Measurements from ENCODE around the gene FAS. TPM values are rescaled to one million over a fixed set of nuclear protein-coding genes. Genes with fewer than 3 reads are reported as not detected.

FAS gene
- total and polyA plus RNA-seq, 5 donors: 4.7 to 10.1 (median 6.4) TPM

GRCh38 chr10:88992921-88993524, 2.4 kb downstream of the FAS start:
- no peak for DNase-seq
- H3K4me1 ChIP-seq (ENCODE audit: control insufficient read depth, insufficient read depth, low read length): peaks cover 3% of the 10 kb centered on the region
- H3K9me3 ChIP-seq (ENCODE audit: control insufficient read depth, low read length): no peaks in the 10 kb centered on the region
- no peaks in the 10 kb centered on the region for H3K27me3 ChIP-seq (ENCODE audit: control insufficient read depth, insufficient read depth)
- intact Hi-C loops (cut with DNase I): no loop called here
- H3K4me3 ChIP-seq (ENCODE audit: low read length): peak overlapping the region; percentile 77
- no peak overlapping the region for H3K27ac ChIP-seq (ENCODE audit: low read length)
- WGBS: 46% methylated on average over 3 of the region's 3 CpGs
- no peak for ATAC-seq

GRCh38 chr10:88994019-88994418, 3.4 kb downstream of the FAS start:
- Histone ChIP-seq H3K27me3 (ENCODE audit: control insufficient read depth, insufficient read depth) (no peaks in the 10 kb centered on the region), H3K4me1 (ENCODE audit: control insufficient read depth, insufficient read depth, low read length) (peaks cover 3% of the 10 kb centered on the region), H3K9me3 (ENCODE audit: control insufficient read depth, low read length) (no peaks in the 10 kb centered on the region), H3K27ac (ENCODE audit: low read length) (no peak overlapping the region), H3K4me3 (ENCODE audit: low read length) (peak overlapping the region; percentile 4)
- ATAC-seq (no peak), DNase-seq (no peak)
- intact Hi-C loops (cut with DNase I): no loop called here
- 42% methylated on average over 1 of the region's 1 CpG for WGBS

GRCh38 chr10:88995156-88995876, 4.7 kb downstream of the FAS start:
- no peak overlapping the region for H3K4me3 ChIP-seq (ENCODE audit: low read length)
- peak overlapping the region; percentile 24 for H3K27ac ChIP-seq (ENCODE audit: low read length)

GRCh38 chr10:88996927-88997326, 6.3 kb downstream of the FAS start:
- Histone ChIP-seq H3K27me3 (ENCODE audit: control insufficient read depth, insufficient read depth) (no peaks in the 10 kb centered on the region), H3K9me3 (ENCODE audit: control insufficient read depth, low read length) (no peaks in the 10 kb centered on the region), H3K27ac (ENCODE audit: low read length) (no peak overlapping the region), H3K4me1 (ENCODE audit: control insufficient read depth, insufficient read depth, low read length) (peaks cover 3% of the 10 kb centered on the region), H3K4me3 (ENCODE audit: low read length) (no peak overlapping the region)
- 94% methylated on average over 1 of the region's 1 CpG for WGBS
- no peak for DNase-seq
- intact Hi-C loops (cut with DNase I): no loop called here
- ATAC-seq: no peak

More at GRCh38 chr10:88995156-88995876, 4.7 kb downstream of the FAS start:
- DNase-seq (peak in 1 of 3 donors; percentile 21), ATAC-seq (no peak)
- H3K9me3 ChIP-seq (ENCODE audit: control insufficient read depth, low read length): no peaks in the 10 kb centered on the region
- 68% methylated on average over 7 of the region's 7 CpGs for WGBS
- H3K4me1 ChIP-seq (ENCODE audit: control insufficient read depth, insufficient read depth, low read length): peaks cover 3% of the 10 kb centered on the region
- intact Hi-C loops (cut with DNase I): no loop called here
- H3K27me3 ChIP-seq (ENCODE audit: control insufficient read depth, insufficient read depth): no peaks in the 10 kb centered on the region

DNA sequence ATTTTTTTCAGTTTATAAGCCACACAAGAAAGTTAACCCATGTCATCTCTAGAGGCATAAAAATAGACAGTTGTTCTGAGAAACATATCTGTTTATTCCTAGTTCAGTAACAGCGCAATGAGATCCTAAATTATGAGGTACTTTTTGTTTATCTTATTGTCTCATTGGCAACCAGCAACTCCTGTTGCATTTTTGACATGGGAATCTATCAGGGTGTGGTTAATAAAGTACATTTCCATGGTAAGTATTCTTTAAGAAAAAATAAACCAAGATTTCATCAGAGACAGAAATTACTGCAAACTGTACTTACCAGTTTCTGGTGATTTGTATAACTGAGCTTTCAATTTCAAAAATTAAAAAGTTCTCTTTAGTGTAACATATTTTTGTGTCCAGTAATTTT, 9.0 kb downstream of the FAS start:
- no peak overlapping the region for H3K27ac ChIP-seq (ENCODE audit: low read length)
- WGBS: 44% methylated on average over 1 of the region's 1 CpG
- H3K4me1 ChIP-seq (ENCODE audit: control insufficient read depth, insufficient read depth, low read length): peaks cover 3% of the 10 kb centered on the region
- H3K4me3 ChIP-seq (ENCODE audit: low read length): no peak overlapping the region
- no peaks in the 10 kb centered on the region for H3K9me3 ChIP-seq (ENCODE audit: control insufficient read depth, low read length)
- ATAC-seq: no peak
- DNase-seq: no peak
- no peaks in the 10 kb centered on the region for H3K27me3 ChIP-seq (ENCODE audit: control insufficient read depth, insufficient read depth)
- intact Hi-C loops (cut with DNase I): no loop called here

DNA sequence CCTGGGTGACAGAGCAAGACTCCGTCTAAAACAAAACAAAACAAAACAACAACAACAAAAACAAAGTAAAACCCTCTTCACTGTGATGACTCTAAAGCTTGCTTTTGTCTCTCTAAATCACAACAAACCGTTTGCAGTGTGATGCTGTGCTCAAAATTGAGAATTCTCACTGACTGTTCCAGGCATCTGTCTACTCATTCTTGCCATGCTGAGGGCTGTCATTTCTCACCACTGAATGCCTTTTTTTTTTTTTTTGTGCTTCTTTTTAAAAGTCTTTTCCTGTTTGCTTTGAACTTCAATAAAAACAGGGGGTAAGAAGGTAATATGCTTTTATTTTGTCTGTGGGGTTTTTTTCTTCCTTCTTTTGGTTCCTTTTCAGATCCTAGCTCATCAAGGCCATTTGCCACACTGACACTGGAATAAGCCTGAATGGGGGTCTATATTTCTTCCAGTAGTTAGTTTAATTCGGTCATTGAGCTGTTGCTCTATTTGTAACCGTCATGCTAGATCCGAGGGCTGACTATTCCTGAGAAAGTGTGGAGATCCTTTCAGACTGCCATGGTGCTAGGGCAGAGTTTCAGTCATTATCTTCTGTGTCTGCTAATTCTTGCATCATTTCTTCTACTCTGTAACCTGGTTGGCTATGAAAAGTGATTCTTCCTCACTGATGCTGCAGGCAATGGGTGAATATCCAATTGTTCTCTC, 10.6 kb downstream of the FAS start:
- Histone ChIP-seq H3K9me3 (ENCODE audit: control insufficient read depth, low read length) (no peaks in the 10 kb centered on the region), H3K27ac (ENCODE audit: low read length) (peak overlapping the region; percentile 75), H3K4me3 (ENCODE audit: low read length) (peak overlapping the region; percentile 18), H3K4me1 (ENCODE audit: control insufficient read depth, insufficient read depth, low read length) (no peaks in the 10 kb centered on the region), H3K27me3 (ENCODE audit: control insufficient read depth, insufficient read depth) (no peaks in the 10 kb centered on the region)
- ATAC-seq (peak in 1 of 2 donors; percentile 23), DNase-seq (no peak)
- intact Hi-C loops (cut with DNase I): no loop called here
- WGBS: 45% methylated on average over 5 of the region's 5 CpGs

GRCh38 chr10:89001729-89002072, 11.1 kb downstream of the FAS start:
- intact Hi-C loops (cut with DNase I): no loop called here
- ATAC-seq (peak; percentile 18 to 43), DNase-seq (peak in 1 of 3 donors; percentile 37)
- H3K4me1 ChIP-seq (ENCODE audit: control insufficient read depth, insufficient read depth, low read length): no peaks in the 10 kb centered on the region
- WGBS: 49% methylated on average over 4 of the region's 4 CpGs
- H3K27ac ChIP-seq (ENCODE audit: low read length): peak overlapping the region; percentile 75
- H3K9me3 ChIP-seq (ENCODE audit: control insufficient read depth, low read length): no peaks in the 10 kb centered on the region
- H3K4me3 ChIP-seq (ENCODE audit: low read length): no peak overlapping the region
- H3K27me3 ChIP-seq (ENCODE audit: control insufficient read depth, insufficient read depth): no peaks in the 10 kb centered on the region

GRCh38 chr10:89002226-89002978, 11.8 kb downstream of the FAS start:
- WGBS: 80% methylated on average over 4 of the region's 4 CpGs
- Histone ChIP-seq H3K4me1 (ENCODE audit: control insufficient read depth, insufficient read depth, low read length) (no peaks in the 10 kb centered on the region), H3K4me3 (ENCODE audit: low read length) (no peak overlapping the region), H3K27ac (ENCODE audit: low read length) (no peak overlapping the region), H3K27me3 (ENCODE audit: control insufficient read depth, insufficient read depth) (no peaks in the 10 kb centered on the region), H3K9me3 (ENCODE audit: control insufficient read depth, low read length) (no peaks in the 10 kb centered on the region)
- no peak for DNase-seq
- intact Hi-C loops (cut with DNase I): no loop called here
- ATAC-seq: no peak

GRCh38 chr10:89003344-89003743, 12.7 kb downstream of the FAS start:
- WGBS: 49% methylated on average over 2 of the region's 2 CpGs
- ATAC-seq: no peak
- H3K9me3 ChIP-seq (ENCODE audit: control insufficient read depth, low read length): no peaks in the 10 kb centered on the region
- intact Hi-C loops (cut with DNase I): no loop called here
- no peak overlapping the region for H3K27ac ChIP-seq (ENCODE audit: low read length)
- no peak for DNase-seq
- H3K4me1 ChIP-seq (ENCODE audit: control insufficient read depth, insufficient read depth, low read length): no peaks in the 10 kb centered on the region
- no peaks in the 10 kb centered on the region for H3K27me3 ChIP-seq (ENCODE audit: control insufficient read depth, insufficient read depth)
- H3K4me3 ChIP-seq (ENCODE audit: low read length): no peak overlapping the region

GRCh38 chr10:89007129-89007893, 16.7 kb downstream of the FAS start:
- no peaks in the 10 kb centered on the region for H3K9me3 ChIP-seq (ENCODE audit: control insufficient read depth, low read length)
- intact Hi-C loops (cut with DNase I): no loop called here
- no peaks in the 10 kb centered on the region for H3K4me1 ChIP-seq (ENCODE audit: control insufficient read depth, insufficient read depth, low read length)
- 63% methylated on average over 3 of the region's 3 CpGs for WGBS
- DNase-seq: no peak
- H3K27me3 ChIP-seq (ENCODE audit: control insufficient read depth, insufficient read depth): no peaks in the 10 kb centered on the region
- H3K4me3 ChIP-seq (ENCODE audit: low read length): no peak overlapping the region
- no peak overlapping the region for H3K27ac ChIP-seq (ENCODE audit: low read length)
- ATAC-seq: no peak

Measured in right cardiac atrium (tissue), 5 donors.